Esophagus squamous epithelium (tissue), 4 donors: ENCODE data around the gene SGSH.

Experiments
- POLR2A ChIP-seq, 4 donors: fragments of 450-650 bp; IDR thresholded peaks; one replicate each; pipeline ENCODE4 v1.6.1; 2017; ENCODE audit warnings: antibody characterized with exemption in 4 of 4, mild to moderate bottlenecking in 4 of 4, moderate library complexity in 3 of 4
- TF ChIP-seq, protein P1 (sequence below), 6 experiments: fragments of 450-650 bp in 4 of 6; fragments of 200-600 bp in 2 of 6; sonication (generic) in 2 of 6; IDR thresholded peaks; one replicate each; pipeline ENCODE4 v1.5.1; 2016 to 2019; ENCODE audit warnings: antibody characterized with exemption in 6 of 6, mild to moderate bottlenecking in 4 of 6, moderate library complexity in 4 of 6

DNA sequence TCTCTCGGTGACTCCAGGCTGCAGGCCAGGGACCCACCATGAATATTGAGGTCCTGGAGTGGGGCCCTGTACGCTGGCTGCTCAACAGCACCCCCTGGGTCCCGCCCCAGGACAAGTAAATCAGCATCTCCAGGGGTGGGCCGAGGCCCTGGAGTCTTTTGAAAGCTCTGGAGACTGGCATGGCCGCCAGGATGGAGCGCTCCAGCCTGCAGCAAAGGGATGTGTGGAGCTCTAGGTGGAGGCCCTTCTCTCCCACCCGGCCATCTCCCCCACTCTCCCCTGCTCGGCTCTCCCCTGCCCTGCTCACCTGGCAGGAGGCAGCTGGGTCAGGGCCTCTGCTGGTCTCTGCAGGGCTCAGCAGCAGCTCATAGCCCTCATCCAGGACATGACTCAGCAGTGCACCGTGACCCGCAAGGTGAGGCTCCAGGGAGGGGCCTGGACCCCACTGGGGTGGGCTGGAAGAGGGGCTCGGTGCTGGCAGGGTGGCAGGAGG lies 16.6 kb downstream of the SGSH start:
- TF ChIP-seq, protein P1, sequence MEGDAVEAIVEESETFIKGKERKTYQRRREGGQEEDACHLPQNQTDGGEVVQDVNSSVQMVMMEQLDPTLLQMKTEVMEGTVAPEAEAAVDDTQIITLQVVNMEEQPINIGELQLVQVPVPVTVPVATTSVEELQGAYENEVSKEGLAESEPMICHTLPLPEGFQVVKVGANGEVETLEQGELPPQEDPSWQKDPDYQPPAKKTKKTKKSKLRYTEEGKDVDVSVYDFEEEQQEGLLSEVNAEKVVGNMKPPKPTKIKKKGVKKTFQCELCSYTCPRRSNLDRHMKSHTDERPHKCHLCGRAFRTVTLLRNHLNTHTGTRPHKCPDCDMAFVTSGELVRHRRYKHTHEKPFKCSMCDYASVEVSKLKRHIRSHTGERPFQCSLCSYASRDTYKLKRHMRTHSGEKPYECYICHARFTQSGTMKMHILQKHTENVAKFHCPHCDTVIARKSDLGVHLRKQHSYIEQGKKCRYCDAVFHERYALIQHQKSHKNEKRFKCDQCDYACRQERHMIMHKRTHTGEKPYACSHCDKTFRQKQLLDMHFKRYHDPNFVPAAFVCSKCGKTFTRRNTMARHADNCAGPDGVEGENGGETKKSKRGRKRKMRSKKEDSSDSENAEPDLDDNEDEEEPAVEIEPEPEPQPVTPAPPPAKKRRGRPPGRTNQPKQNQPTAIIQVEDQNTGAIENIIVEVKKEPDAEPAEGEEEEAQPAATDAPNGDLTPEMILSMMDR (IDR thresholded peaks at IDR 0.05): no peak
- TF ChIP-seq POLR2A (IDR thresholded peaks at IDR 0.05): no peak
